Activated CD8-positive, alpha-beta memory T cell treated with anti-CD3 and anti-CD28 coated beads, Interleukin-2, amount 50 U/mL, for 1 hour (primary cell): ENCODE results near the gene PRMT5.

Source experiments
- DNase-seq: peaks from one replicate; pipeline ENCODE4 v3.0.0-alpha.2; 2020; ENCODE audit errors: extremely low read depth

The PRMT5 gene

GRCh38 chr14:22897357-22897756 is 31.8 kb downstream of the PRMT5 start:
- DNase-seq, result no peak

- DNase-seq, result no peak
Measured at GRCh38 chr14:22896760-22897159, 32.4 kb downstream of the PRMT5 start.

GRCh38 chr14:22896356-22896755 is 32.8 kb downstream of the PRMT5 start:
- DNase-seq, result no peak

GRCh38 chr14:22895402-22895801 is 33.8 kb downstream of the PRMT5 start:
- no peak for DNase-seq

GRCh38 chr14:22893706-22894105 is 35.5 kb downstream of the PRMT5 start:
- DNase-seq, result no peak

GRCh38 chr14:22892488-22892887 is 36.7 kb downstream of the PRMT5 start:
- DNase-seq, result no peak

- DNase-seq, result no peak
Measured at GRCh38 chr14:22890416-22890815, 38.8 kb downstream of the PRMT5 start.

GRCh38 chr14:22888662-22889061 is 40.5 kb downstream of the PRMT5 start:
- no peak for DNase-seq

GRCh38 chr14:22887990-22888378 is 41.2 kb downstream of the PRMT5 start:
- no peak for DNase-seq

GRCh38 chr14:22887260-22887989 is 41.8 kb downstream of the PRMT5 start:
- no peak for DNase-seq

- DNase-seq, result no peak
Measured at GRCh38 chr14:22886500-22887259, 42.5 kb downstream of the PRMT5 start.

GRCh38 chr14:22885975-22886374 is 43.2 kb downstream of the PRMT5 start:
- no peak for DNase-seq

- no peak for DNase-seq
Measured at GRCh38 chr14:22884738-22885523, 44.2 kb downstream of the PRMT5 start.

- DNase-seq, result no peak
Measured at GRCh38 chr14:22884076-22884737, 45.0 kb downstream of the PRMT5 start.

GRCh38 chr14:22883173-22883976 is 45.8 kb downstream of the PRMT5 start, which contains the start of gene REM2:
Gene REM2, plus strand, starts transcription at chr14:22883222. Its CDS starts 66 bp downstream, at chr14:22883288.
- DNase-seq, result no peak

- DNase-seq, result no peak
Measured at GRCh38 chr14:22882529-22883172, 46.5 kb downstream of the PRMT5 start.

- no peak for DNase-seq
Measured at GRCh38 chr14:22882064-22882463, 47.1 kb downstream of the PRMT5 start.

GRCh38 chr14:22878271-22879246 is 50.6 kb downstream of the PRMT5 start:
- no peak for DNase-seq

GRCh38 chr14:22877000-22877501 is 52.1 kb downstream of the PRMT5 start:
- no peak for DNase-seq
